ENCODE data around the gene ZNHIT2. TPM values are rescaled to one million over a fixed set of nuclear protein-coding genes. Genes with fewer than 3 reads are reported as not detected.
A peak's percentile ranks its signal among the peaks of the same experiment; 100 is the strongest.

Gene ZNHIT2
- total and polyA plus RNA-seq, 2 of the 13 experiments (the other 11 are each of a cell fraction or from before 2014, with no cell fraction given) = 1.1 to 6.5 TPM

GRCh38 chr11:65117206-65118096 is at the start of gene ZNHIT2 (continued):
- no peak for TF ChIP-seq USF2 (IDR thresholded peaks at IDR 0.05; ENCODE audit: low read depth, low read length)
- peak; percentile 70; the same call in 1 of the 2 replicates for TF ChIP-seq USF2 (CRISPR knock-in tag; IDR thresholded peaks at IDR 0.05; ENCODE audit: borderline replicate concordance)
- peak; percentile 79 for TF ChIP-seq POLR2AphosphoS5 (IDR thresholded peaks at IDR 0.05; ENCODE audit: low read depth, low read length)
- TF ChIP-seq ZBTB37 (CRISPR knock-in tag; IDR thresholded peaks at IDR 0.05) = no peak
- peak; percentile 76 for TF ChIP-seq FOXK2 (IDR thresholded peaks at IDR 0.05)
- TF ChIP-seq XBP1 (CRISPR knock-in tag; IDR thresholded peaks at IDR 0.05) = no peak
- TF ChIP-seq ZNF766 (CRISPR knock-in tag; IDR thresholded peaks at IDR 0.05; ENCODE audit: borderline replicate concordance) = no peak
- TF ChIP-seq ZNF784 (CRISPR knock-in tag; IDR thresholded peaks at IDR 0.05; ENCODE audit: borderline replicate concordance) = no peak; the same call in 1 of the 2 replicates
- no peak for TF ChIP-seq CEBPZ (IDR thresholded peaks at IDR 0.05; ENCODE audit: low read length)
- no peak for TF ChIP-seq NR2F1 (CRISPR knock-in tag; IDR thresholded peaks at IDR 0.05)
- TF ChIP-seq SPEN (CRISPR knock-in tag; IDR thresholded peaks at IDR 0.05; ENCODE audit: low read depth) = peak; percentile 80
- TF ChIP-seq KAT7 (CRISPR knock-in tag; IDR thresholded peaks at IDR 0.05; ENCODE audit: borderline replicate concordance) = no peak
- peak; percentile 62; the same call in 1 of the 2 replicates for TF ChIP-seq HDAC2 (CRISPR knock-in tag; IDR thresholded peaks at IDR 0.05)
- TF ChIP-seq XRCC5 (optimal IDR thresholded peaks at IDR 0.05; ENCODE audit: low read length) = peak; percentile 87
- TF ChIP-seq MAFF (IDR thresholded peaks at IDR 0.05; ENCODE audit: low read depth, low read length) = 0 out of 2 replicates have a peak, but pooled peaks have one; percentile 24
- no peak for TF ChIP-seq KLF9 (CRISPR knock-in tag; IDR thresholded peaks at IDR 0.05; ENCODE audit: low read depth)
- TF ChIP-seq TP53 (CRISPR knock-in tag; conservative IDR thresholded peaks at IDR 0.05) = no peak; the same call in 1 of the 2 replicates
- no peak for TF ChIP-seq GPBP1L1 (CRISPR knock-in tag; IDR thresholded peaks at IDR 0.05)
